Measurements from ENCODE around the gene NTN5. TPM values are rescaled to one million over a fixed set of nuclear protein-coding genes. Genes with fewer than 3 reads are reported as not detected.

Gene NTN5
- total and polyA plus RNA-seq, 10 donors = 0.30 to 2.1 (median 0.74) TPM; not detected in 1

GRCh38 chr19:48674921-48675824 lies 2.4 kb upstream of the NTN5 start:
- WGBS, 5 donors = 30 to 42% (median 36%) methylated on average over 24 to 28 of the region's 28 CpGs
- H3K27ac ChIP-seq = peak overlapping the region; percentile 6 to 77 (median 64)
- peak; percentile 89 for DNase-seq
- H3K27me3 ChIP-seq (replicated peaks in 1 of 7) = no peaks in the 10 kb centered on the region
- TF ChIP-seq POLR2AphosphoS5 (IDR thresholded peaks at IDR 0.05) = peak; percentile 53 to 80 (median 72)
- no peak for TF ChIP-seq POLR2A (IDR thresholded peaks at IDR 0.05)
- peak; percentile 64 to 93 (median 89) for TF ChIP-seq CTCF (IDR thresholded peaks at IDR 0.05 in 8 of 11, conservative IDR thresholded peaks at IDR 0.05 in 3 of 11)
- intact Hi-C loops (cut with DNase I; ENCODE audit: low total_unique reads) = no loop called here
- peaks cover 7 to 19% (median 13%) of the 10 kb centered on the region in 6 donors for H3K4me1 ChIP-seq
- no peaks in the 10 kb centered on the region for H3K9me3 ChIP-seq
- H3K4me3 ChIP-seq = no peak overlapping the region
- H3K36me3 ChIP-seq = no peaks in the 10 kb centered on the region

- Histone ChIP-seq H3K4me3 (no peak overlapping the region), H3K27ac (peak overlapping the region in 6 of 8 donors; percentile 58 to 77 (median 70)), H3K27me3 (replicated peaks in 1 of 7) (no peaks in the 10 kb centered on the region), H3K36me3 (no peaks in the 10 kb centered on the region), H3K9me3 (no peaks in the 10 kb centered on the region), H3K4me1 (peaks cover 7 to 19% (median 13%) of the 10 kb centered on the region in 6 donors)
- no peak for DNase-seq
- intact Hi-C loops (cut with DNase I; ENCODE audit: low total_unique reads) = no loop called here
- 88 to 93% (median 91%) methylated on average over 7 to 19 of the region's 19 CpGs for WGBS, 5 donors
- TF ChIP-seq POLR2AphosphoS5 (IDR thresholded peaks at IDR 0.05) (no peak), CTCF (IDR thresholded peaks at IDR 0.05 in 8 of 11, conservative IDR thresholded peaks at IDR 0.05 in 3 of 11) (no peak), POLR2A (IDR thresholded peaks at IDR 0.05) (no peak)
Measured at GRCh38 chr19:48674216-48674809, 1.5 kb upstream of the NTN5 start.

GRCh38 chr19:48673436-48674100 lies 751 bp upstream of the NTN5 start:
- intact Hi-C loops (cut with DNase I; ENCODE audit: low total_unique reads) = no loop called here
- no peak for DNase-seq
- Histone ChIP-seq H3K4me1 (peaks cover 7 to 19% (median 13%) of the 10 kb centered on the region in 6 donors), H3K36me3 (no peaks in the 10 kb centered on the region), H3K9me3 (no peaks in the 10 kb centered on the region), H3K27me3 (replicated peaks in 1 of 7) (no peaks in the 10 kb centered on the region), H3K27ac (no peak overlapping the region), H3K4me3 (no peak overlapping the region)
- TF ChIP-seq CTCF (IDR thresholded peaks at IDR 0.05 in 8 of 11, conservative IDR thresholded peaks at IDR 0.05 in 3 of 11) (no peak), POLR2AphosphoS5 (IDR thresholded peaks at IDR 0.05) (no peak)
- 78 to 87% (median 83%) methylated on average over 23 to 25 of the region's 25 CpGs for WGBS, 5 donors
